NB4 (cell line): Measurements from ENCODE around the gene CELSR1.

Source experiments
- DNase-seq: peaks from one replicate; pipeline ENCODE4 v3.0.0; 2010; ENCODE audit warnings: low read depth
- H3K4me3 ChIP-seq: one replicate; pipeline ENCODE4 v1.5.1; 2011; ENCODE audit warnings: mild to moderate bottlenecking, low read depth, low read length, moderate library complexity
- CTCF ChIP-seq: IDR thresholded peaks from one replicate; pipeline ENCODE4 v1.5.1; 2012; ENCODE audit warnings: low read depth, low read length
- MAX ChIP-seq: IDR thresholded peaks from 2 replicates; pipeline ENCODE4 v1.6.1; 2011; ENCODE audit warnings: low read depth, low read length
- MYC ChIP-seq: IDR thresholded peaks from 2 replicates; pipeline ENCODE4 v1.6.1; 2011; ENCODE audit warnings: low read depth, low read length
- POLR2A ChIP-seq: IDR thresholded peaks from 2 replicates; pipeline ENCODE4 v1.6.1; 2011; ENCODE audit warnings: mild to moderate bottlenecking; ENCODE audit not compliant: insufficient read length; ENCODE audit errors: extremely low read depth

The CELSR1 gene

DNA sequence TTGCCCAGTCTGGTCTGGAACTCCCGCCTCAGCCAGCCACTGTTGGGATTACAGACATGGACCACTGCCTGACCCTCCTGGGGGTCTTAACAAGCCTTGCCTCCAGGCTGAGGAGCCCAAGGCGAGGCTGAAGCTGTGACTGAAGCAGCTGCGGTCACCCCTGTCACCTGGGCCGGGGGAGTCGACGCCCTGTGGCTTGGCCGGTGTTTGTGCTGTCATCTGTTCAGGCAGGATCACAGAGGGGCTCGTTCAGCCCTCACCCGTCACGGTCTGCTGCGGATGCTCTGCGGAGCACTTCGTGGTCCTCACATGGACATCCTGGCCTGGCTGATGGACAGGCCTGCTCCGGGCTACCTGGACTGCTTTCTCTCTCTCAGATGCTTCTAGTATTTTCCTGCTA is 178.1 kb downstream of the CELSR1 start:
- DNase-seq = no peak
- no peak for TF ChIP-seq POLR2A
- TF ChIP-seq CTCF = no peak
- TF ChIP-seq MAX = no peak
- TF ChIP-seq MYC = no peak

DNA sequence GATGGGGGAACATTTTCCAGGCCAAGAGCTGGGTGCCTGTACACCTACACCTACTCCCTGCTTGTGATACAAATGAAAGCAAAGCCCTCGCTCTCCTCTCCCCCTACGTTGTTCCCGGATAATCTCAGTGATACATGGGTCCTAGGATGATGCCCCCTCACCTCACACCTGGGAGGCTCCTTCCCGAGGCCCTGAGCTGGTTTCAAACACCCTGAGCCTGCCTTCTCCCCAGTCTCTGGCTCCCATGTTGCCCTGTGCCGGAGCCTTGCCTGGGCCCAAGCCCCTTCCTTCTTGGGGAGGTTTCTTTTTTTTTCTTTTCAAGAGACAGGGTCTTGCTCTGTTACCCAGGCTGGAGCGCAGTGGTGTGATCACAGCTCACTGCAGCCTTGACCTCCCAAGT is 178.7 kb downstream of the CELSR1 start:
- no peak overlapping the region for H3K4me3 ChIP-seq
- no peak for DNase-seq
- TF ChIP-seq MYC (no peak), POLR2A (no peak), CTCF (no peak), MAX (no peak)

More for the DNA sequence above, 178.1 kb downstream of the CELSR1 start:
- no peak overlapping the region for H3K4me3 ChIP-seq

DNA sequence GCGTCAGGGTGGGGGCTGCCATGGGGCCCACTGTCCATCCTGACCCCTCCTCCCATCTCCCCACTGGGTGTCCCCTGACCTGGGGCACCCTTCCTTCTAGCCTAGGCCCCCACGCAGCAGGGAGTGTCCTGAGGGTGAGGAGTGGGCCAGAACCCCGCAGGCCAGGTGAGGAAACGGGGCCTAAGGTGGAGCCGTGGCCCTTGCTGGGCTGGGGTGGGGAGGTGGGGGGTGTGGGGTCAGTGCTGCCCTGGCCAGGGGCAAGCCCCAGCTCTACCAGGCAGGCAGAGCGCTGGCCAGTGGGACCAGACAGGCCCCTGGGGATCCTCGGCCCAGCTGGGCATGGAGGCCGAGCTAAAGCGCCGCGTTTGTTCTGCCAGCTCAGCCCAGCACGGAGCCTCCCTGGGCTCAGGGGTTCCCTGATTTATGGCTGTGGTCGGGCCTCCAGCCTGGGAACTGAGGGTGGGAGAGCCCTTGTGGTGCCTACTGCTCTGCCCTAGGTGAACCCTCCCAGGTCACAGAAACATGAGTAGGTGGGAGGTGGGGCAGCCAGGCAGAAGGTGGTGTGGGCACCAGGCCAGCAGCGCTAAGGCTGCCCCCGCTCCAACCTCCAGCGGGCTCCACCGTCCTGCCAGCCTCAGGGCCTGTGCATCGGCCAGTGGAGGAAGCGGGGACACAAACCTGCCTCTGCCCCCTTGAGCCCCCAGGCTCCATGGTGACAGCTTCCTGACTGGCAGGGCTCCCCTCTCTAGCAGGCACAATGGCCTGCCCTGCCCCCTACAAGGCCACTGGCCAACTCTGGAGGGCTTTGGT is 179.5 kb downstream of the CELSR1 start:
- DNase-seq = no peak
- no peak overlapping the region for H3K4me3 ChIP-seq
- TF ChIP-seq CTCF (no peak), MAX (no peak), POLR2A (no peak), MYC (no peak)

- no peak overlapping the region for H3K4me3 ChIP-seq
- DNase-seq = no peak
- peak; percentile 3 for TF ChIP-seq CTCF
- no peak for TF ChIP-seq MYC
These were observed 180.6 kb downstream of the CELSR1 start for GRCh38 chr22:46356496-46357480.

- no peak for TF ChIP-seq MAX
- no peak for TF ChIP-seq CTCF
- TF ChIP-seq POLR2A = no peak
- TF ChIP-seq MYC = no peak
- no peak overlapping the region for H3K4me3 ChIP-seq
- no peak for DNase-seq
These were observed 181.4 kb downstream of the CELSR1 start for GRCh38 chr22:46355996-46356471.
